Activated CD4-positive, alpha-beta T cell treated with anti-CD3 and anti-CD28 coated beads, Interleukin-2, amount 10 ng/mL, durations not matched to agents 24 days and 14 days (primary cell): ENCODE results near the gene MAST2. TPM values are rescaled to one million over a fixed set of nuclear protein-coding genes. Genes with fewer than 3 reads are reported as not detected.
A peak's percentile ranks its signal among the peaks of the same experiment; 100 is the strongest.
"Not testable (repeated sequence)": the region's sequence is repeated elsewhere in the genome, so short reads cannot be mapped to it uniquely, and the experiment has no call there.

Experiments
- DNase-seq: peaks from one replicate; pipeline ENCODE4 v3.0.0; 2022
- H3K27ac Mint-ChIP-seq: one replicate; pipeline ENCODE4 v1.8.0; 2022; ENCODE audit warnings: mild to moderate bottlenecking, mixed read lengths
- H3K27me3 Mint-ChIP-seq: one replicate; pipeline ENCODE4 v1.8.0; 2022; ENCODE audit warnings: mixed read lengths
- H3K36me3 Mint-ChIP-seq: one replicate; pipeline ENCODE4 v1.8.0; 2022; ENCODE audit warnings: low read depth, mild to moderate bottlenecking, mixed read lengths
- H3K4me1 Mint-ChIP-seq: one replicate; pipeline ENCODE4 v1.8.0; 2021; ENCODE audit warnings: mixed read lengths
- H3K4me3 Mint-ChIP-seq: one replicate; pipeline ENCODE4 v1.8.0; 2022; ENCODE audit warnings: mild to moderate bottlenecking, moderate library complexity, mixed read lengths
- H3K9me3 Mint-ChIP-seq: one replicate; pipeline ENCODE4 v1.8.0; 2021; ENCODE audit warnings: mixed read lengths
- intact Hi-C: fragments of 100-400 bp; cut with micrococcal nuclease; formaldehyde crosslinking; loops from one replicate; pipeline ENCODE4 v1.15.1; 2023
- total RNA-seq: library from RNA; stranded (reverse); gene quantifications from 2 replicates; pipeline ENCODE4 v1.2.3, GENCODE V29; 2022

MAST2 gene
- total RNA-seq, 1 donor from 2014 or later = 31.4 TPM

GRCh38 chr1:46039571-46040052 is 236.2 kb downstream of the MAST2 start:
- intact Hi-C loops = no loop called here
- Mint-ChIP-seq H3K9me3 (no peaks in the 10 kb centered on the region), H3K27me3 (peaks cover 3% of the 10 kb centered on the region), H3K4me1 (peaks cover 3% of the 10 kb centered on the region), H3K27ac (no peak overlapping the region), H3K36me3 (no peaks in the 10 kb centered on the region), H3K4me3 (no peak overlapping the region)
- DNase-seq = no peak

DNA sequence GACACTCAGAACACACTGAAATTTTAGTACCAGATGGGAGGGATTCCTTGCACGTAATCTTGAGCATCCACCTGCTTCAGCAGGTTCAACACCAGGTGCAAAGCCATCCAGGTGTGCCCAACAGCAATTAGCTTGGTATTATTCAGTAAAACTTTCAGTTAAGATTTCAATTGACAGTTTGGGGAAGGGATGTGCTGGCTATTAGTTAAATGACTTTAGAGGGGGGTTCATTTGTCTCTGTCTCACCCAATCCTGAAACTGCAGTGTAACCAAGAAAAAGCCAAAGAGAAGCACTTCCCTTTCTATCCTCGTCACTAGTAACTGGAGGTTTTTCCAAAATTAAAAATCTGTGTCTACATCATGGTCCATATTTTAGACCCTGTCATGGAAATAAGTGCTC is 238.1 kb downstream of the MAST2 start:
- H3K36me3 Mint-ChIP-seq = no peaks in the 10 kb centered on the region
- intact Hi-C loops = no loop called here
- no peak for DNase-seq
- H3K4me1 Mint-ChIP-seq = peaks cover 3% of the 10 kb centered on the region
- no peaks in the 10 kb centered on the region for H3K9me3 Mint-ChIP-seq
- H3K4me3 Mint-ChIP-seq = no peak overlapping the region
- H3K27ac Mint-ChIP-seq = no peak overlapping the region
- peaks cover 3% of the 10 kb centered on the region for H3K27me3 Mint-ChIP-seq

GRCh38 chr1:46041974-46042373 is 238.6 kb downstream of the MAST2 start:
- H3K9me3 Mint-ChIP-seq = no peaks in the 10 kb centered on the region
- H3K27ac Mint-ChIP-seq = no peak overlapping the region
- H3K27me3 Mint-ChIP-seq = peaks cover 3% of the 10 kb centered on the region
- intact Hi-C loops = no loop called here
- H3K4me1 Mint-ChIP-seq = peaks cover 3% of the 10 kb centered on the region
- no peak for DNase-seq
- no peaks in the 10 kb centered on the region for H3K36me3 Mint-ChIP-seq
- H3K4me3 Mint-ChIP-seq = no peak overlapping the region

- H3K27me3 Mint-ChIP-seq = peaks cover 8% of the 10 kb centered on the region
- no peaks in the 10 kb centered on the region for H3K9me3 Mint-ChIP-seq
- no peak overlapping the region for H3K4me3 Mint-ChIP-seq
- H3K4me1 Mint-ChIP-seq = peaks cover 3% of the 10 kb centered on the region
- no peaks in the 10 kb centered on the region for H3K36me3 Mint-ChIP-seq
- intact Hi-C loops = no loop called here
- H3K27ac Mint-ChIP-seq = no peak overlapping the region
- DNase-seq = no peak
Measured at GRCh38 chr1:46043458-46044017, 240.1 kb downstream of the MAST2 start.

DNA sequence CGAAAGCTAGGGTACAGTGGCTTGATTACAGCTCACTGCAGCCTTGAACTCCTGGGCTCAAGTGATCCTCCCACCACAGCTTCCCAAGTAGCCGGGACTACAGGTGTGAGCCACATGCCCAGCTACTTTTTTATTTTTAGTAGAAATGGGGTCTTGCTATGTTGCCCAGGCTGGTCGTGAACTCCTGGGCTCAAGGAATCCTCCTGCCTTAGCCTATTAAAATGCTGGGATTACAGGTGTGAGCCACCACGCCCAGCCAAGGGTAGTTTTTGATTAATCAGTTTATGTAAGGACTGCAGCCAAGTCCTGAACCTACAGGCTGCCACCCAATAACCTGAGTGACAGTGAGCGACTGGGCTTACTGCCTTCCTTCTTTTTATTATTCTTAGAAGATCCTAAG is 240.7 kb downstream of the MAST2 start:
- intact Hi-C loops = no loop called here
- no peaks in the 10 kb centered on the region for H3K9me3 Mint-ChIP-seq
- peaks cover 10% of the 10 kb centered on the region for H3K27me3 Mint-ChIP-seq
- H3K4me1 Mint-ChIP-seq = peaks cover 3% of the 10 kb centered on the region
- no peaks in the 10 kb centered on the region for H3K36me3 Mint-ChIP-seq
- no peak overlapping the region for H3K27ac Mint-ChIP-seq
- no peak overlapping the region for H3K4me3 Mint-ChIP-seq
- DNase-seq = no peak

- intact Hi-C loops = no loop called here
- H3K27ac Mint-ChIP-seq = no peak overlapping the region
- H3K27me3 Mint-ChIP-seq = peaks cover 12% of the 10 kb centered on the region
- H3K9me3 Mint-ChIP-seq = no peaks in the 10 kb centered on the region
- no peaks in the 10 kb centered on the region for H3K4me1 Mint-ChIP-seq
- no peak for DNase-seq
- no peak overlapping the region for H3K4me3 Mint-ChIP-seq
- no peaks in the 10 kb centered on the region for H3K36me3 Mint-ChIP-seq
Measured at GRCh38 chr1:46053734-46054133, 250.3 kb downstream of the MAST2 start.

- Mint-ChIP-seq H3K27ac (no peak overlapping the region), H3K4me3 (no peak overlapping the region), H3K9me3 (no peaks in the 10 kb centered on the region), H3K36me3 (peaks cover 2% of the 10 kb centered on the region), H3K27me3 (peaks cover 3% of the 10 kb centered on the region), H3K4me1 (no peaks in the 10 kb centered on the region)
- intact Hi-C loops = no loop called here
- DNase-seq = no peak
Measured at GRCh38 chr1:46056325-46056724, 252.9 kb downstream of the MAST2 start.

- DNase-seq, intact Hi-C loops, H3K36me3 Mint-ChIP-seq, H3K4me1 Mint-ChIP-seq, H3K27ac Mint-ChIP-seq, H3K4me3 Mint-ChIP-seq, H3K9me3 Mint-ChIP-seq, H3K27me3 Mint-ChIP-seq: not testable (repeated sequence)
Measured at GRCh38 chr1:46057215-46057614, 253.8 kb downstream of the MAST2 start.

GRCh38 chr1:46057781-46058180 is 254.4 kb downstream of the MAST2 start:
- Mint-ChIP-seq H3K9me3 (no peaks in the 10 kb centered on the region), H3K36me3 (peaks cover 2% of the 10 kb centered on the region), H3K4me3 (no peak overlapping the region), H3K27me3 (peaks cover 2% of the 10 kb centered on the region), H3K27ac (no peak overlapping the region), H3K4me1 (peaks cover 4% of the 10 kb centered on the region)
- intact Hi-C loops = no loop called here
- no peak for DNase-seq

DNA sequence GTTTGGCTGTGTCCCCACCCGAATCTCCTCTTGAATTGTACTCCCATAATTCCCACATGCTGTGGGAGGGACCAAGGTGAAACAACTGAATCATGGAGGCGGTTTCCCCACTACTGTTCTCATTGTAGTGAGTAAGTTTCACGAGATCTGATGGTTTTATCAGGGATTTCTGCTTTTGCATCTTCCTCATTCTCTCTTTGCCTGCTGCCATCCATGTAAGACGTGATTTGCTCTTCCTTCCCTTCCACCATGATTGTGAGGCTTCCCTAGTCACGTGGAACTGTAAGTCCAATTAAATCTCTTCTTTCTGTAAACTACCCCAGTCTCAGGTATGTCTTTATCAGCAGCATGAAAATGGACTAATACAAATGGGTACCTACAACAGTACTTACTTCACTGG is 255.5 kb downstream of the MAST2 start:
- H3K36me3 Mint-ChIP-seq = peaks cover 2% of the 10 kb centered on the region
- no peak for DNase-seq
- peaks cover 11% of the 10 kb centered on the region for H3K4me1 Mint-ChIP-seq
- H3K27me3 Mint-ChIP-seq = peaks cover 2% of the 10 kb centered on the region
- intact Hi-C loops = no loop called here
- no peak overlapping the region for H3K27ac Mint-ChIP-seq
- no peak overlapping the region for H3K4me3 Mint-ChIP-seq
- H3K9me3 Mint-ChIP-seq = no peaks in the 10 kb centered on the region

DNA sequence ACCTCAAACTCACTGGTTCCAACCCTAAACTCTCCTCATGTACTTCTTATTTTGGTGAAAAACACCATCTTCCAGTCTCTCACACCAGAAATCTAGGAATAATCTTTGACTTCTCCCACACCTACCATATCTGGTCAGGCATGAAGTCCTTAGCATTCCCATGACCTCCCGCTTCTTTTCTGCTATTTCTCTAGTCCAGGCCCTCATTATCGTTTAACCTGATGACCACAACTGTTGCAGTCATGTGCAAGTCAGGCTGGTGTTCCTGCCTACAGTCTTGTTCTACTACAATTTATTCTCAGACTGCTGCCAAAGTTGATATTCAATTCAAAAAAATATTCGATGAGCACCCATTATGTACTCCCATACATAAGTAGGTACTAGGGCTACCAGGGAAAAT is 257.7 kb downstream of the MAST2 start:
- Mint-ChIP-seq H3K4me1 (peaks cover 17% of the 10 kb centered on the region), H3K9me3 (no peaks in the 10 kb centered on the region), H3K27ac (no peak overlapping the region), H3K4me3 (no peak overlapping the region), H3K36me3 (peaks cover 2% of the 10 kb centered on the region), H3K27me3 (peaks cover 2% of the 10 kb centered on the region)
- no peak for DNase-seq
- intact Hi-C loops = no loop called here

GRCh38 chr1:46062651-46063319 is 259.4 kb downstream of the MAST2 start:
- Mint-ChIP-seq H3K4me1 (peaks cover 17% of the 10 kb centered on the region), H3K36me3 (peaks cover 2% of the 10 kb centered on the region), H3K9me3 (no peaks in the 10 kb centered on the region), H3K27me3 (no peaks in the 10 kb centered on the region), H3K27ac (peak overlapping the region; percentile 74), H3K4me3 (peak overlapping the region; percentile 9)
- intact Hi-C loops = loop anchor here (2.0 kb wide), 1 partner anchor 70 kb away; the partner anchor contains the start of gene PIK3R3
- DNase-seq = peak; percentile 89

- no peak for DNase-seq
- Mint-ChIP-seq H3K4me3 (no peak overlapping the region), H3K4me1 (peaks cover 17% of the 10 kb centered on the region), H3K27ac (no peak overlapping the region), H3K9me3 (no peaks in the 10 kb centered on the region), H3K36me3 (peaks cover 2% of the 10 kb centered on the region), H3K27me3 (no peaks in the 10 kb centered on the region)
- intact Hi-C loops = no loop called here
Measured at GRCh38 chr1:46064708-46065107, 261.3 kb downstream of the MAST2 start.

GRCh38 chr1:46065405-46065804 is 262.0 kb downstream of the MAST2 start:
- no peaks in the 10 kb centered on the region for H3K27me3 Mint-ChIP-seq
- H3K9me3 Mint-ChIP-seq = no peaks in the 10 kb centered on the region
- H3K4me3 Mint-ChIP-seq = peak overlapping the region; percentile 24
- peaks cover 2% of the 10 kb centered on the region for H3K36me3 Mint-ChIP-seq
- peak; percentile 70 for DNase-seq
- H3K27ac Mint-ChIP-seq = no peak overlapping the region
- intact Hi-C loops = no loop called here
- H3K4me1 Mint-ChIP-seq = peaks cover 17% of the 10 kb centered on the region

DNA sequence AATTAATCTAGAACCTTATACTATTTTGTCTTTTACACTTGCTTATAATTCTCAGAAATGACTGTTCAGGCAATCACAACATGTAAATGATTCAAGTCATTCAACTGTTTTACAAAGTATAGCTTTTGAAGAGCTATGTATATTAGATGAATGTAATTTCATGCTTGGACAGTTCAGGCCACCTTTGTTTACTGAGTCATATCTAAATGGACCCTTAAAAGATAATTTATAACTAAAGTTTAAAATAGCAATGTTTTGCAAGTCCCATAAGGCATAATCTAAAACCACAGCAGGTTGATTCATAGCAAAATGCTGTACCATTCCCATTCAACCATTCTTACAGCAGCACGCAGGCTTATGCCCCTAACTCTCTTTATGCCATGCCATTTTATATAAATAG is 264.2 kb downstream of the MAST2 start:
- no peak overlapping the region for H3K27ac Mint-ChIP-seq
- H3K36me3 Mint-ChIP-seq = no peaks in the 10 kb centered on the region
- H3K27me3 Mint-ChIP-seq = peaks cover 2% of the 10 kb centered on the region
- no peak overlapping the region for H3K4me3 Mint-ChIP-seq
- intact Hi-C loops = no loop called here
- H3K4me1 Mint-ChIP-seq = peaks cover 15% of the 10 kb centered on the region
- DNase-seq = no peak
- no peaks in the 10 kb centered on the region for H3K9me3 Mint-ChIP-seq
